NT2/D1 (cell line): ENCODE results near the gene MEMO1.

Experiments
- SUZ12 ChIP-seq: IDR thresholded peaks from 2 replicates; pipeline ENCODE4 v1.6.1; 2011; ENCODE audit not compliant: insufficient read length, insufficient read depth; ENCODE audit errors: extremely low read depth
- YY1 ChIP-seq: IDR thresholded peaks from 2 replicates; pipeline ENCODE4 v1.6.1; 2011; ENCODE audit not compliant: insufficient read length, insufficient read depth
- ZNF274 ChIP-seq: IDR thresholded peaks from 2 replicates; pipeline ENCODE4 v1.6.1; 2011; ENCODE audit warnings: mild to moderate bottlenecking, low read depth, low read length

GRCh38 chr2:31832363-31832762, 178.4 kb downstream of the MEMO1 start:
- no peak for TF ChIP-seq ZNF274
- TF ChIP-seq YY1, result no peak
- no peak for TF ChIP-seq SUZ12
